ENCODE data around the gene PASK. TPM values are rescaled to one million over a fixed set of nuclear protein-coding genes. Genes with fewer than 3 reads are reported as not detected.

PASK gene
- total RNA-seq, 2 experiments from 2014 or later = 55.5 to 62.0 TPM

DNA sequence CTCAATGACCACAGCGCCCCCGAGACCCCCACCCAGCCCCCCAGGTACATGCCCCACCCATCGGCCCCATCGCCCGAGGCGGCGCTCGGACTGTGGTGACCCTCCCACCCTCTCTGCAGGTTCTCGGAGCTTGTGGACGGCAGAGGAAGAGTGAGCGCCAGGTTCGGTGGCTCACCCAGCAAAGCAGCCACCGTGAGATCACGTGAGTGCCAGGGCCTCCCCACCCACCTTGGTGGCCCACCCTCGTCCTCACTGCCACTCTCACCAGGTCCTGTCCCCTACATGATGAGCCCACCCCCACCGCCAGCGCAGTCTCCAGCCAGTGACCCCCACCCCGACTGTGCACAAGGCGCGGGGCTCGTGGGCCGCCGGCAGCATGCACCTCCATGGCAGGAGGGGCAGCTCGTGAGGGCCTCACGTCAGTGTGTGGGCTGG lies 77.6 kb downstream of the PASK start:
- ChIA-PET CTCF (no interaction called here), POLR2A (no interaction called here)
- Mint-ChIP-seq H3K27ac (no peak overlapping the region), H3K36me3 (ENCODE audit: low read depth) (peaks cover 2% of the 10 kb centered on the region), H3K27me3 (no peaks in the 10 kb centered on the region), H3K9me3 (no peaks in the 10 kb centered on the region), H3K4me3 (no peak overlapping the region), H3K4me1 (no peaks in the 10 kb centered on the region)
- no peak for DNase-seq

DNA sequence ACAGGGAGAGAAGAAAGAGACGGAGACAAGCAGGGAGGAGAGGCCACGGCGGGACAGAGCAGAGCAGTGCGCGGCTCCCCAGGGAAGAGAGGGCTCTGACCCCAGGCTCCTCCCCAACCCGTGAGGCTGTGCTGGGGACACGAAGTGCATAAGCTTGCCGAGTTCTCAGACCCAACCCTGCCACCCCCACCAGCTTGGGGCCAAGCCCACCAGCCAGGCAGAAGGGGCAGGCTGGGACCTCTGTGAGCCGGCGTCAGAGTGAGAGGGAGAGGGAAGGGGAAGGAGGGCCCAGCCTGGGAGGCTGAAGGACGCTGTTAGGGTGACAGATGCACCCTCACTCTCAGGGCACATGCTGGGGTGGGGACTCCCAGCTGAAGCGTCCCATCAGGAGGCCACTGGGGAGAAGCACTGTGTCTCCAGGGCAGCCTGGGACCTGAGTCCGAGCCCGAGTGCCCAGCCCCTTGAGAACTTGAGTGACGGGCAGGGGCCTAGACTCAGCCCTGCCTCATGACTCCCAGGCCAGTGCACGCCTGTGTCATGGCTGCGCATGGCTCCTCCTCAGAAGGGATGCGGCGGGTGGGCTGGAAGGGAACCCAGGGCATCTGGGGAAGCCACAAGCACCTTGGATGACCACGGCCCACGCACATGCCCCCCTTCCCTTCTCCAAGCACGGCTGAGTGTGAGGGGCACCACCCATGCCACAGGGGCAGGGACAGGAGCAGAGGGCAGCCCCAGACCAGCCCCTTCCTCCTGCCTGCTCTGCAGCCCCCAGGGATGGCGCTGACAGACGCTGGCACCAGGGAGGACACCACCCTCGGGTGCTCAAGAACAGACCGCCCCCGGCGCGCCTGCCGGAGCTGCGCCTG lies 78.2 kb downstream of the PASK start:
- no peak for DNase-seq
- Mint-ChIP-seq H3K27me3 (no peaks in the 10 kb centered on the region), H3K27ac (no peak overlapping the region), H3K4me3 (no peak overlapping the region), H3K36me3 (ENCODE audit: low read depth) (peaks cover 2% of the 10 kb centered on the region), H3K4me1 (no peaks in the 10 kb centered on the region), H3K9me3 (no peaks in the 10 kb centered on the region)
- POLR2A ChIA-PET = no interaction called here
- CTCF ChIA-PET = no interaction called here

DNA sequence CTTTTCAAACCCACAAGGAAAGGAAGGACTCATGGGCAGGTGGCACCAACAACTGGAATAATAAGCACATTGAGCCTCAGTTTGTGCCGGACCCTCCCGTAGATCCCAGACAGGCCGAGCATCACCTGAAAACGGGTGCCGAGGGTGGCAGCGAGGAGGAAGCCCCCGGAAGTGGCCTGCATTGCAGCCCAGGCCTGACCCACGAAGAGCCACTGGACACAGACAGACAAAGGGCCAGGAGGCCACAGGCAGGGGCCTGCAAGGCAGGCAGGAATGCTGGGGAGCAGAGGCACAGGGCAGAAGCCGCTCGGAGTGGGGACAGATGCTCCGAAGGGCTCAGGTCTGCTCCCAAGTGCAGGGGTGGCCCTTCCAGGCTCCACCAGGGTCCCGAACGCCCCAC lies 78.9 kb downstream of the PASK start:
- Mint-ChIP-seq H3K36me3 (ENCODE audit: low read depth) (peaks cover under 1% of the 10 kb centered on the region), H3K27ac (no peak overlapping the region), H3K4me3 (no peak overlapping the region), H3K9me3 (no peaks in the 10 kb centered on the region), H3K4me1 (no peaks in the 10 kb centered on the region), H3K27me3 (no peaks in the 10 kb centered on the region)
- ChIA-PET CTCF (no interaction called here), POLR2A (no interaction called here)
- DNase-seq = no peak

DNA sequence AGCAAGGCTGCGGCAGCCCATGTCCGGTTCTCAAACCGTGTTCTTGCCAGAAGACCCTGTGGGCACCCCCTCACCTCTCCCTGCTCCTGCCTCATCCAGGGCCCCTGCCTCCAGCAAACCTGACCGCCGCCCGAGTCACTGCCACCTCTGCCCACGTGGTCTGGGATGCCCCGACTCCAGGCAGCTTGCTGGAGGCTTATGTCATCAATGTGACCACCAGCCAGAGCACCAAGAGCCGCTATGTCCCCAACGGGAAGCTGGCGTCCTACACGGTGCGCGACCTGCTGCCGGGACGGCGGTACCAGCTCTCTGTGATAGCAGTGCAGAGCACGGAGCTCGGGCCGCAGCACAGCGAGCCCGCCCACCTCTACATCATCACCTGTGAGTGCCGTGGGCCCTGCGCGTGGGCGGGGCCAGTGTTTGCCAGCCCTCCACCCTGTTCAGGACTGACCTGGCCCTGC lies 79.4 kb downstream of the PASK start:
- Mint-ChIP-seq H3K9me3 (no peaks in the 10 kb centered on the region), H3K4me3 (no peak overlapping the region), H3K27ac (no peak overlapping the region), H3K36me3 (ENCODE audit: low read depth) (no peaks in the 10 kb centered on the region), H3K27me3 (no peaks in the 10 kb centered on the region), H3K4me1 (no peaks in the 10 kb centered on the region)
- DNase-seq = no peak
- ChIA-PET CTCF (no interaction called here), POLR2A (no interaction called here)

DNA sequence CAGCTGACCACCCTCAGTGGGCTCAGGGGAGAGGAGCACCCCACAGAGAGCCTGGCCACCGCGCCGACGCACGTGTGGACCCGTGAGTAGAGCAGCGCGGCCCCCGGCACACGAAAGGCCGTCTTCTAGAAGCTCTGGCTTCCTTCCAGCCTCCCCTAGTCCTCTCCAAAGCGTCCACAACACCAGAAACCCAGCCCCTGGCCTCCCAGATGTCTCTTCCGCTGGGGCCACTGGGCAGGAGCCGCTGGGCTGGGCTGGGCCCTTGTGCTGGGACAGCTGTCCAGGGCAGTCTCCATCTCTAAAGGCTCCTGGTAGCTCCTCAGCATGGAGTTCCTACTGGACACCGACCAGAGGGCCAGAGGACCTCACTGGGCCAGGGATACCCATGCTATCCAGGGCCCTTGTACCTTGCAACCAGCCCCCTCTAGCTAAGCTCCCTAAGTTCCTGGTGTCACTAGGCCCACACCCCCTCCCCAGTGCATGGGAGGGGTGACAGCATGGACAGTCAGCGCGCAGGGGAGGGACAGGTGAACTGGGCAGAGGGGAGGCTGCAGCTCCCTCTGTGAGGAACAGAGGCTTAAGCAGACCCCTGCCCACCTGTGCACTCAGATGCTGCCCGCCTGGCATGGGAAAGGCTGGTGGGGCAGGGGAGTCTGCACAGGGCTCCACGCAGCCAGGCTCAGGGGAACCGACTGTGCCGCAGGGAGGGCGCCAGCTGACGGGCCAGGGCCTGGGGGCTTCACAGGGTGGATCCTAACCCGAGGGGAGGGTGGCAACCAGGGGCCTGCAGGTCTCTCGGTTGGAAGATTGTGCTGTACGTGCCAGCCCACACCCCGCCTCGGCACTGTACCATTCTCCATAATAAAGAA lies 80.1 kb downstream of the PASK start:
- Mint-ChIP-seq H3K27ac (no peak overlapping the region), H3K27me3 (no peaks in the 10 kb centered on the region), H3K4me1 (peaks cover 2% of the 10 kb centered on the region), H3K4me3 (no peak overlapping the region), H3K9me3 (no peaks in the 10 kb centered on the region), H3K36me3 (ENCODE audit: low read depth) (no peaks in the 10 kb centered on the region)
- ChIA-PET POLR2A (no interaction called here), CTCF (no interaction called here)
- no peak for DNase-seq

DNA sequence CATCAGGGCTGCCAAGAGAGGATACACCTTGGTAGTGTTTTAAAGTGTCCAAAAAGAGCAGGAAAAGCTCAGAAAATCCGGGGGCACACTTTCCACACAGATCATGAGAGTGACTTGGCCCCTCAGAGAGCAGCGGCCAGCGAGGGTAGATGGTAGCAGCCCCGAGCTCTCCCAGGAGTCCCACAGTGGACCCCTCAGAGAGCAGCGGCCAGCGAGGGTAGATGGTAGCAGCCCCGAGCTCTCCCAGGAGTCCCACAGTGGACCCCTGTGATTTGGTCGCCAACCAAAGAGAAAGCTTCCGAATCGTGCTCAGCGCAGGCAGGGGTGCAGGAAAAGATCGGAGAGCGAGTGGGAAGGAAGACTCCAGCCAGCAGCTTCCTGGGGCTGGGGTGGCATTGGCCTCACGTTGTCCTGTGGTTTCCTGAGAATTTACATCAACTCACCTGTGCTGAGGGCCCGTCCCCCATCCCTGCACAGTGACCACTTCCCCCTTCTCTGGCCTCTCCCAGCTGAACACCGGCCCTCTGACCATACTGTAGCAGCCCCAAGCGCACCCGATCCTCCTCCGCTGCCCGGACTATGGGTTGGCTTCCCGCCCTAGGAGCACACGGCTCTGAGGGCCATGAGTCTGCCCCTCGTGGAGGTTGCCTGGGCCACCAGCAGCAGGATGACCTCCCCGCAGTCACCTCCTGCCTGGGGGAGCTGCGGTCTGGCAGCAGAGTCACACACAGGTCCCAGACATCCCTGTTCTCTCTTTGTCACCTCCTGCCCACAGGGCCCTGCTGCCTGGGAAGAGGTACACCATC lies 80.9 kb downstream of the PASK start:
- no peaks in the 10 kb centered on the region for H3K36me3 Mint-ChIP-seq (ENCODE audit: low read depth)
- CTCF ChIA-PET = no interaction called here
- H3K27me3 Mint-ChIP-seq = no peaks in the 10 kb centered on the region

DNA sequence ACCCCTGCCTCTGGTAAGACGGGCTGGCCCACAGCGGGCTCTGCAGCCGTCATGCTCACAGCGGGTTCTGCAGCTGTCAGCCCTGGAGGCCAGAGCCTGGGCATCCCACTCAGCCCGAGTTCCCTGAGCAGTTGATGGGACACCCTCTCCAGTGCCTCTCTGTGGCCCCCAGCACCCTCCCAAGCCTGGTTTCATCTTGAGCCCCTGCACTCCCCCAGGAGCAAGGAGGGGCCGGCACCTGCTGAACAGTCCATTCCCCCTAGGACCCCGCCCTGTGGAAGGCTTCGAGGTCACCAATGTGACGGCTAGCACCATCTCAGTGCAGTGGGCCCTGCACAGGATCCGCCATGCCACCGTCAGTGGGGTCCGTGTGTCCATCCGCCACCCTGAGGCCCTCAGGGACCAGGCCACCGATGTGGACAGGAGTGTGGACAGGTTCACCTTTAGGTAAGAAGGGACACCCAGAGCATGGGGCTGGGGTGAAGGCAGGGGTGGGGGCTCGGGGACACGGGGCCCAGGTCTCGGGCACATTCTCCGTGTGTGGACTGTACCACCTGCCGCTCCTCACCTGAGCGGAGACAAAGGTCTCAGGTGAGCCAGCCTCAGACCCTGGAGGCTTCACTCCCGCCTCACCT lies 81.7 kb downstream of the PASK start:
- Mint-ChIP-seq H3K36me3 (ENCODE audit: low read depth) (no peaks in the 10 kb centered on the region), H3K9me3 (no peaks in the 10 kb centered on the region), H3K27me3 (no peaks in the 10 kb centered on the region), H3K4me1 (peaks cover 3% of the 10 kb centered on the region), H3K4me3 (no peak overlapping the region), H3K27ac (no peak overlapping the region)
- no peak for DNase-seq
- POLR2A ChIA-PET = no interaction called here
- CTCF ChIA-PET = no interaction called here

More for the DNA sequence above, 80.9 kb downstream of the PASK start:
- Mint-ChIP-seq H3K4me1 (peaks cover 3% of the 10 kb centered on the region), H3K27ac (no peak overlapping the region), H3K4me3 (no peak overlapping the region), H3K9me3 (no peaks in the 10 kb centered on the region)
- POLR2A ChIA-PET = no interaction called here
- no peak for DNase-seq

DNA sequence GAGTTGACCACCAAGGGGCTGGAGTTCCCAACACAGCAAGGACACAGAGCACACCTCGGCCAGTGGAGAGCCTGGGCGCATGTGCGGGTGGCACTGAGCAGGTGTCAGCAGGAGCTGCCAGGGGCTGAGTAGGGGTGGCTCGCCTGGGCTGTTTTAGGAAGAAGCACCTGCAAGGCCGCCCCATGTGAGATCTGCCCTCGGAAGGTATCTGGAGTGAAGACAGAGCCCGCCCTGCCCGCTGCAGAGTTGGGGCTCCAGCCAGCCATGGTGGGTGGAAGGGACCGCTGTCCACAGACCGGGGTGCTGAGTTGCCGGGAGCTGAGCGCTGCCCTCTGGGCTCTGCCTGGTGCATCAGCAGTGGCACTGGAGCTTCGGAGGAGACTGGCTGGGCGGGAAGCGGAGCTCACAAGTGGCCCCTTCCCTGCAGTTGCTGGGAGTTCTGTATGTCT lies 82.4 kb downstream of the PASK start:
- POLR2A ChIA-PET = no interaction called here
- CTCF ChIA-PET = no interaction called here
- Mint-ChIP-seq H3K27me3 (no peaks in the 10 kb centered on the region), H3K36me3 (ENCODE audit: low read depth) (no peaks in the 10 kb centered on the region), H3K4me3 (no peak overlapping the region), H3K27ac (no peak overlapping the region), H3K9me3 (no peaks in the 10 kb centered on the region), H3K4me1 (peaks cover 3% of the 10 kb centered on the region)
- no peak for DNase-seq

DNA sequence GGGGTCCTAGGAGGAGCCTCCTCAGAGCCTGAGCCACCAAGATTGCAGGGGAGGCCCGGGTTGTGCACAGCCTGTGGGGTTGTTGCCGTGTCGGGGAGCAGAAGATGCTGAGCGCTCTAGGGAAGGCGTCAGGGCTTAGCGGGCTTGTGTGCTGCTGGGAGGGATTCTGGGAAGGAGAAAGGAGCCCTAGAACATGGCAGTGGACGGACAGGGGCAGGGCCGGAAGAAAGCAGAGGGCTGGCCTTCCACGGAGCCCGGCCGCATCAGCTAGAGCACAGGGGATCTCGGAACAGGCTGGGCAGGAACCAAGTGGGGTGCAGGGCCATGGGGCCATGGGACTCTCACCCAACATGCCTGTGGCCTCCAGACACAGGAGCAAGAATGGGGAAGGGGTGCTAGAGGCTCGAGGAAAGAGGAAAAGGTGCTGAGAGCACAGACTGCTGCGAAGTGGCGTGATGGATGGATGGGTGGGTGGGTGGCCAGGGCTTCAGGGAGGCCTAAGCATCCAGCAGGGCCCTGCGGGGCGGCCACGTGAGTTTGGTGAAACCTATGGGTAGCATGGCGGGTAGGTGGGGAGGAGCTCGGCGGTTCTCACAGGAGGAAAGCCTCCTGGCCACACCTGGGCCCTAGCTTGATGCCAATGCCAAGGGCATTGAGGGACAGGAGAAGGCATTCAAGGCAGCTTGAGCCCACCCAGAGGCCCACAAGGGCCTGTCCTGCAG lies 82.9 kb downstream of the PASK start:
- Mint-ChIP-seq H3K4me3 (no peak overlapping the region), H3K27ac (no peak overlapping the region), H3K27me3 (no peaks in the 10 kb centered on the region), H3K36me3 (ENCODE audit: low read depth) (no peaks in the 10 kb centered on the region), H3K4me1 (peaks cover 3% of the 10 kb centered on the region), H3K9me3 (no peaks in the 10 kb centered on the region)
- POLR2A ChIA-PET = no interaction called here
- CTCF ChIA-PET = no interaction called here
- no peak for DNase-seq

DNA sequence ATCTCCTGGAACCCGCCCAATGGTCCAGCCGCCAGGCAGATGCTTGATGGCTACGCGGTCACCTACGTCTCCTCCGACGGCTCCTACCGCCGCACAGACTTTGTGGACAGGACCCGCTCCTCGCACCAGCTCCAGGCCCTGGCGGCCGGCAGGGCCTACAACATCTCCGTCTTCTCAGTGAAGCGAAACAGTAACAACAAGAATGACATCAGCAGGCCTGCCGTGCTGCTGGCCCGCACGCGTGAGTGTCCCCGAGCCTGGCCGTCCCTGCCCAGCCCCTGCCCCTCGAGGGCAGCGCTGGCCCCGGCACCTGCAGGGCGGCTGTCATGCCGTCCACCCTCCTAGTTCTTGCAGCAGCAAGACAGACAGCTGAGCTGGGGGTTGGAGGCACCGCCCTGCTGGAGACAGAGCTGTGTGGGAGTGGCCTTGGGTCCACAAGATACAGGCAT lies 83.9 kb downstream of the PASK start:
- Mint-ChIP-seq H3K4me3 (no peak overlapping the region), H3K27ac (no peak overlapping the region), H3K27me3 (peaks cover 2% of the 10 kb centered on the region), H3K9me3 (no peaks in the 10 kb centered on the region), H3K4me1 (peaks cover 3% of the 10 kb centered on the region), H3K36me3 (ENCODE audit: low read depth) (no peaks in the 10 kb centered on the region)
- ChIA-PET POLR2A (no interaction called here), CTCF (no interaction called here)
- DNase-seq = no peak

DNA sequence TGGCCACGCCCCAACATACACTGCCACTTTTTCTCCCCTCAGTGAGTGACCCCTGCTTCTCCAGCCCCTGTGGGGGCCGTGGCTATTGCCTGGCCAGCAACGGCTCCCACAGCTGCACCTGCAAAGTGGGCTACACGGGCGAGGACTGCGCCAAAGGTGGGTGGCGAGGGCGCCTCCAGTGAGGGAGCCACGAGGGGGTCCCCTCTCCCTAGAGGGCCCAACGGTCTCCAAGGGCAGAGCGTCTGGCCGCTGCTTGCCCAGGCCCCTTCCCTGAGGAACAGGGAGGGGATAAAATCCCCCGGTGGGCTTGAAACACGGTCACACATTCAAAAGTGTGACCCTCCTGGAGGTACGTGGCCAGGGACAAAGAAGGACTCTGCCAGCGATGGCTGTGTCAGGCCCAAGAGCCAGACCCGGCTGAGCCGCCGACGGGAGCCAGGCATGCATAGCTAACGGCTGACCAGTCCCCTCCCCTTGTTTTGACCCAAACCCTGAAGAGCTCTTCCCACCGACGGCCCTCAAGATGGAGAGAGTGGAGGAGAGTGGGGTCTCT lies 84.4 kb downstream of the PASK start:
- ChIA-PET CTCF (no interaction called here), POLR2A (no interaction called here)
- Mint-ChIP-seq H3K36me3 (ENCODE audit: low read depth) (no peaks in the 10 kb centered on the region), H3K9me3 (no peaks in the 10 kb centered on the region), H3K27ac (no peak overlapping the region), H3K4me1 (peaks cover 3% of the 10 kb centered on the region), H3K4me3 (no peak overlapping the region), H3K27me3 (peaks cover 2% of the 10 kb centered on the region)
- DNase-seq = no peak

Data from activated CD4-positive, alpha-beta T cell treated with anti-CD3 and anti-CD28 coated beads, Interleukin-2, amount 10 ng/mL, durations not matched to agents 7 days and 5 days (primary cell).